NT2/D1 (cell line): ENCODE data around the gene XPO1.

Experiments
- DNase-seq: peaks from one replicate; pipeline ENCODE4 v3.0.0-alpha.2; 2011; ENCODE audit warnings: low read depth, low spot score
- H3K27me3 ChIP-seq: 2 replicates; pipeline ENCODE4 v1.6.0; 2011; ENCODE audit warnings: mild to moderate bottlenecking; ENCODE audit not compliant: insufficient read length, insufficient read depth
- H3K36me3 ChIP-seq: 2 replicates; pipeline ENCODE4 v1.6.1; 2011; ENCODE audit warnings: mild to moderate bottlenecking, low read length, mixed read lengths; ENCODE audit not compliant: insufficient read depth, insufficient read length
- H3K4me1 ChIP-seq: 2 replicates; pipeline ENCODE4 v1.5.1; 2011; ENCODE audit not compliant: insufficient read depth, insufficient read length
- H3K4me3 ChIP-seq: 2 replicates; pipeline ENCODE4 v1.5.1; 2011; ENCODE audit warnings: low read depth; ENCODE audit not compliant: insufficient read length
- H3K9ac ChIP-seq: 2 replicates; pipeline ENCODE4 v1.6.0; 2011; ENCODE audit warnings: low read depth; ENCODE audit not compliant: insufficient read length
- H3K9me3 ChIP-seq: 2 replicates; pipeline ENCODE4 v1.5.1; 2011; ENCODE audit warnings: mild to moderate bottlenecking, low read length; ENCODE audit not compliant: insufficient read depth
- SUZ12 ChIP-seq: IDR thresholded peaks from 2 replicates; pipeline ENCODE4 v1.6.1; 2011; ENCODE audit not compliant: insufficient read length, insufficient read depth; ENCODE audit errors: extremely low read depth
- YY1 ChIP-seq: IDR thresholded peaks from 2 replicates; pipeline ENCODE4 v1.6.1; 2011; ENCODE audit not compliant: insufficient read length, insufficient read depth
- ZNF274 ChIP-seq: IDR thresholded peaks from 2 replicates; pipeline ENCODE4 v1.6.1; 2011; ENCODE audit warnings: mild to moderate bottlenecking, low read depth, low read length

Gene XPO1

GRCh38 chr2:61435291-61435690 is 102.9 kb downstream of the XPO1 start:
- Histone ChIP-seq H3K4me3 (no peak overlapping the region), H3K36me3 (peaks cover 7% of the 10 kb centered on the region), H3K9ac (no peak overlapping the region), H3K4me1 (peaks cover 6% of the 10 kb centered on the region), H3K9me3 (no peaks in the 10 kb centered on the region), H3K27me3 (no peaks in the 10 kb centered on the region)
- no peak for DNase-seq
- TF ChIP-seq SUZ12 (no peak), ZNF274 (no peak)

DNA sequence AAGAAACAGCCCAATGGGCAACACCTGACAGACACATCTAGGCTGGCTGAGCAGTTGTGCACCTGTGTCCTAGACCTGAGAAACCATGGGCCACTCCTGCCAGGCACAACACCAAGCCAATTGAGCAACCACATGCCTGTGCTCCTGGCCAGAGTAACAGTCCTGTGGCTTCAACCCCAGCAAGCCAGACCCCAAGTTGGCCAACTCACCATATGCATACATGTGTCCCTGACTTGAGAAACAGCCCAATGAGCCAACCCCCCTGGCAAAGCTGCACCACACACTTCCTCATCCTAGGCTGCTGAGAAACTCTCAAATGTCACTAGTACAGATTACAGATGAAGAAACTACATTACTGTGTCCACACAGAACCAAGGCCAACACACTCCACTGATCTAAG is 103.8 kb downstream of the XPO1 start:
- no peak for TF ChIP-seq SUZ12
- no peak for TF ChIP-seq YY1
- TF ChIP-seq ZNF274 = no peak
- DNase-seq = no peak
- Histone ChIP-seq H3K36me3 (peaks cover under 1% of the 10 kb centered on the region), H3K27me3 (no peaks in the 10 kb centered on the region), H3K9me3 (no peaks in the 10 kb centered on the region), H3K4me3 (no peak overlapping the region), H3K4me1 (peaks cover 3% of the 10 kb centered on the region), H3K9ac (no peak overlapping the region)

GRCh38 chr2:61433606-61434005 is 104.5 kb downstream of the XPO1 start:
- H3K9me3 ChIP-seq = no peaks in the 10 kb centered on the region
- no peak for DNase-seq
- H3K36me3 ChIP-seq = no peaks in the 10 kb centered on the region
- H3K4me1 ChIP-seq = peaks cover 3% of the 10 kb centered on the region
- H3K9ac ChIP-seq = no peak overlapping the region
- H3K4me3 ChIP-seq = no peak overlapping the region
- TF ChIP-seq SUZ12 (no peak), YY1 (no peak), ZNF274 (no peak)
- H3K27me3 ChIP-seq = no peaks in the 10 kb centered on the region

- DNase-seq = no peak
- Histone ChIP-seq H3K4me1 (peaks cover 3% of the 10 kb centered on the region), H3K9ac (no peak overlapping the region), H3K4me3 (no peak overlapping the region), H3K27me3 (no peaks in the 10 kb centered on the region), H3K9me3 (no peaks in the 10 kb centered on the region), H3K36me3 (no peaks in the 10 kb centered on the region)
- no peak for TF ChIP-seq SUZ12
- no peak for TF ChIP-seq ZNF274
- TF ChIP-seq YY1 = no peak
Measured at GRCh38 chr2:61432990-61433389, 105.2 kb downstream of the XPO1 start.

- Histone ChIP-seq H3K9me3 (no peaks in the 10 kb centered on the region), H3K4me1 (peaks cover 3% of the 10 kb centered on the region), H3K9ac (no peak overlapping the region), H3K4me3 (no peak overlapping the region), H3K27me3 (no peaks in the 10 kb centered on the region), H3K36me3 (no peaks in the 10 kb centered on the region)
- TF ChIP-seq YY1 (no peak), SUZ12 (no peak)
- DNase-seq = no peak
Measured at GRCh38 chr2:61431345-61431744, 106.8 kb downstream of the XPO1 start.
